ENCODE data around the gene ERVV-1. TPM values are rescaled to one million over a fixed set of nuclear protein-coding genes. Genes with fewer than 3 reads are reported as not detected.
"Not testable (repeated sequence)": the region's sequence is repeated elsewhere in the genome, so short reads cannot be mapped to it uniquely, and the experiment has no call there.

ERVV-1 gene
- total RNA-seq, 2 donors from 2014 or later = 0.40 TPM; not detected in 1

DNA sequence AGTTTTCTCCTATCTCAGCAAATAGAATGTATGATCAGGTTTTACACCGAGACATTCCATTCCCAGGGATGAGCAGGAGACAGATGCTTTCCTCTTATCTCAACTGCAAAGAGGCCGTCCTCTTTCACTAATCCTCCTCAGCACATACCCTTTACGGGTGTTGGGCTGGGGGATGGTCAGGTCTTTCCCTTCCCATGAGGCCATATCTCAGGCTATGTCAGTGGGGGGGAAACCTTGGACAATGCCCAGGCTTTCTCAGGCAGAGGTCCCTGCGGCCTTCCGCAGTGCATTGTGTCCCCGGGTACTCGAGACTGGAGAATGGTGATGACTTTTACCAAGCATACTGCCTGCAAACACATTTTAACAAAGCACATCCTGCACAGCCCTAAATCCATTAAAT lies 14.6 kb downstream of the ERVV-1 start:
- DNase-seq (ENCODE audit: low spot score); H3K36me3 ChIP-seq; H3K27ac ChIP-seq; H3K9me3 ChIP-seq; H3K27me3 ChIP-seq (replicated peaks; ENCODE audit: insufficient read depth); H3K4me3 ChIP-seq; intact Hi-C loops (cut with DNase I); H3K4me1 ChIP-seq (replicated peaks): not testable (repeated sequence)
- peak; percentile 7 for TF ChIP-seq POLR2AphosphoS5 (IDR thresholded peaks at IDR 0.05)
- WGBS = 29% methylated on average over 7 of the region's 7 CpGs

DNA sequence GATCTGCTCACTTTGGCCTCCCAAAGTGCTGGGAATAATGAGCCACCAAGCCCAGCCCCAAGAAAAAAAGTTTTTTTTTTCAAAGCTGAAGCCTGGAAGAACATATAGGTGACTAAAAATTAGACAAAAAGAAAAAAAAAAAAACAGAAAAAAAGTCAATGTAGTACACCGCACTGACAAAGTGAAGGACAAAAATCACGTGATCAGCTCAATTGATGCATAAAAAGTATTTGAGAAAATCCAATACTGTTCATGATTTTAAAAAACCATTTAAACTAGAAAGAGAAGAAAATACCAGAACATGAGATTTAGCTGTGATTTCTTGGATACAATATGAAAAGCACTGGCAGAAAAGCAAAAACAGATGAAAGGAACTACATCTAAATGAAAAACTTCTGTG lies 20.3 kb downstream of the ERVV-1 start:
- Histone ChIP-seq H3K4me3 (no peak overlapping the region), H3K27me3 (replicated peaks; ENCODE audit: insufficient read depth) (no peaks in the 10 kb centered on the region), H3K36me3 (no peaks in the 10 kb centered on the region), H3K27ac (no peak overlapping the region), H3K4me1 (replicated peaks) (no peaks in the 10 kb centered on the region), H3K9me3 (no peaks in the 10 kb centered on the region)
- intact Hi-C loops (cut with DNase I) = no loop called here
- WGBS = 86% methylated on average over 2 of the region's 2 CpGs
- TF ChIP-seq POLR2A (IDR thresholded peaks at IDR 0.05) (no peak), POLR2AphosphoS5 (IDR thresholded peaks at IDR 0.05) (no peak)
- TF ChIP-seq, protein P1, sequence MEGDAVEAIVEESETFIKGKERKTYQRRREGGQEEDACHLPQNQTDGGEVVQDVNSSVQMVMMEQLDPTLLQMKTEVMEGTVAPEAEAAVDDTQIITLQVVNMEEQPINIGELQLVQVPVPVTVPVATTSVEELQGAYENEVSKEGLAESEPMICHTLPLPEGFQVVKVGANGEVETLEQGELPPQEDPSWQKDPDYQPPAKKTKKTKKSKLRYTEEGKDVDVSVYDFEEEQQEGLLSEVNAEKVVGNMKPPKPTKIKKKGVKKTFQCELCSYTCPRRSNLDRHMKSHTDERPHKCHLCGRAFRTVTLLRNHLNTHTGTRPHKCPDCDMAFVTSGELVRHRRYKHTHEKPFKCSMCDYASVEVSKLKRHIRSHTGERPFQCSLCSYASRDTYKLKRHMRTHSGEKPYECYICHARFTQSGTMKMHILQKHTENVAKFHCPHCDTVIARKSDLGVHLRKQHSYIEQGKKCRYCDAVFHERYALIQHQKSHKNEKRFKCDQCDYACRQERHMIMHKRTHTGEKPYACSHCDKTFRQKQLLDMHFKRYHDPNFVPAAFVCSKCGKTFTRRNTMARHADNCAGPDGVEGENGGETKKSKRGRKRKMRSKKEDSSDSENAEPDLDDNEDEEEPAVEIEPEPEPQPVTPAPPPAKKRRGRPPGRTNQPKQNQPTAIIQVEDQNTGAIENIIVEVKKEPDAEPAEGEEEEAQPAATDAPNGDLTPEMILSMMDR (IDR thresholded peaks at IDR 0.05) = no peak
- DNase-seq (ENCODE audit: low spot score) = no peak

DNA sequence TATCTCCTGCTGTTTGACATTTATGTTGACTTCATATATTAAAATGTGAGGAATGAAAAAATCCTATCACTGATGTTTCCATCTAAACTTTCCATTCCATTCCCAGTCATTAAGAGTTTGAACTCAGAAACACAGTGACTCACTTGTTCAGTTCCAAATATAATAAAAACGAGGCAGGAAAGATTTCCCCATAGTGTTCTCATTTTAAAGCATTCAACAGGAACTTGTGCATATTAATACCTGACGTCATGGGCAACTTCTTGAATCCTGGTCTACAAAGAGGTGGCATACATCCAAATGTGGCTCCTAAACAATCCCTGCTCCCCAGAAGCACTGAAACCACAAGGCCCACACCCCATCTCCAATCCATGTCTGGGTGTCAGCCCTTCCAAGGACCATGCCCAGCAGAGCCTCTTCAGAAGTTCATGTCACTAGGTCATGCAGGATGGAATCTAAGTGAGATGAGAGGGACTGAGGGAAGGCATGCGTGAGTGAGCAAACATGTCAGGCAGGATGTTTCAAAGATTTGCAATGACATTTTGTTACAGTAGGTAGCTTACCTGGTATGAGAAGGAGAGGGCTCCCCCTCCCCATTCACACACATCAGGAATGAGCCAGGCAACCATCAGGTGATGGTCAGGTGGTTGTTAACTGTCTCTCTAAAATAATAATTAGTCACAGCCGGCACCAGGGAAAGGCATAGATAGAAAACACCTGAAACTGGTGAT lies 21.4 kb downstream of the ERVV-1 start:
- Histone ChIP-seq H3K4me1 (replicated peaks) (no peaks in the 10 kb centered on the region), H3K36me3 (no peaks in the 10 kb centered on the region), H3K27me3 (replicated peaks; ENCODE audit: insufficient read depth) (no peaks in the 10 kb centered on the region), H3K4me3 (no peak overlapping the region), H3K27ac (no peak overlapping the region), H3K9me3 (no peaks in the 10 kb centered on the region)
- intact Hi-C loops (cut with DNase I) = no loop called here
- TF ChIP-seq, protein P1 (IDR thresholded peaks at IDR 0.05) = no peak
- no peak for TF ChIP-seq POLR2A (IDR thresholded peaks at IDR 0.05)
- TF ChIP-seq POLR2AphosphoS5 (IDR thresholded peaks at IDR 0.05) = no peak
- 45% methylated on average over 4 of the region's 4 CpGs for WGBS
- DNase-seq (ENCODE audit: low spot score) = no peak

DNA sequence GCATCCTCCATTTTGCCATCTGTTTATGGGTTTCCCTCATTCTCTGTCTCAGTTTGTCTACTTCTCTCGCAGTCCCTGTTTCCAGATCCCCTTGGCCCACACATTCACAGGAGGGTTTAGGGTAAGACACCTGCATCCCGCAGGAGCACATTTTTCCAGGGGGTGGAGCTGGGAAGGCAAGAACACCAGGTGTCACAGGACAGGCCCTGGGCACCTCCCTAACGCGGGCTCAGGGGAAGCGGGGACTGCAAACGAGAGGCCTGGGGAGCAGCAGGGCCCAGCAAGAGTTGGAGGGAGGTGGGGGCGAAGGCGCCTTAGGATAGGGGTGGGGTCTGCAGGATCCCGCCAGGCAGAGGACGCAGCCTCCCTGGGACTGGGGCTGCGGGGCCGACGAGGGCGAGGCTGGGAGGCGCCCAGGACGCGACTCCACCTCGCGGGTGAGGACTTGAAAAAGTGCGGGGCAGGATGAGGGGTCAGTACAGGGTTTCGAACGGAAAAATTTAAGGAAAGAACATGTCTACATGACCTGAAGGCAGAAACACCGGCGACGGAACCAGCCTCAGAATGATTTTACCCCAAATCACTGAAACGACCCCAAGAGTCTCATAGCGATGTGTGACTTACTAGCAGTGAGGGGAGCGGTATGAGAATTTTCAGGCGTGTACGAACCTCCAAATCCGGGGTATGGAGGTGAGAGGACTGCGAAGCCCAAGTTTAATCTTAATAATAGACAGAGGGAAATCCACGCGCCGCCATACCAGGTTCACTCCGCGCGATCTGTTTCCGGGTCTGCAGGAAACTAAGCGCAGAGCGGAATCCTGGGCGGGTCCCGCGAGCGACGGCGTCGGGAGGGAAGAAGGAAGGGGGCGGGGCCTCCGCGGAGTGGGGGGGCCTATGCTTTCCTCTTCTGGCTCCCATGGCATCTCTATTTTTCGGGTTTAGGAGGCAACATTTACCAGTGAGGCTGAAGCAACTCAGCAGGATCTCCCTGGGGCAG lies 23.7 kb downstream of the ERVV-1 start:
- H3K9me3 ChIP-seq = no peaks in the 10 kb centered on the region
- DNase-seq (ENCODE audit: low spot score) = no peak
- TF ChIP-seq POLR2AphosphoS5 (IDR thresholded peaks at IDR 0.05) = no peak
- TF ChIP-seq, protein P1 (IDR thresholded peaks at IDR 0.05) = no peak
- TF ChIP-seq POLR2A (IDR thresholded peaks at IDR 0.05) = no peak

DNA sequence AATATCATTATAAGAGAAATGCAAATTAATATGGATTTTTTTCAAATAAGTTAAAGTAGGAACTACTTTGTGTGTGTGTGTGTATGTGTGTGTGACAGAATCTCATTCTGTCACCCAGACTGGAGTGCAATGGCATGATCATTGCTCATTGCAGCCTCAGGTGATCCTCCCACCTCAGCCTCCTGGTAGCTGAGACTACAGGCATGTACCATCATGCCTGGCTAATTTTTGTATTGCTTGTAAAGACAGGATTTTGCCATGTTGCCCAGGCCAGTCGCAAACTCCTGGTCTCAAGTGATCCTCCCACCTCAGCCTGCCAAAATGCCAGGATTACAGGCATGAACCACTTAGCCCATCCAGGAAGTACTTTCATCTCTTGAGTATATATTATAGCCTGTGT lies 27.6 kb downstream of the ERVV-1 start:
- intact Hi-C loops (cut with DNase I) = no loop called here
- Histone ChIP-seq H3K4me3 (no peak overlapping the region), H3K27me3 (replicated peaks; ENCODE audit: insufficient read depth) (no peaks in the 10 kb centered on the region), H3K4me1 (replicated peaks) (no peaks in the 10 kb centered on the region), H3K9me3 (no peaks in the 10 kb centered on the region), H3K27ac (no peak overlapping the region), H3K36me3 (no peaks in the 10 kb centered on the region)
- WGBS = 65% methylated on average over 1 of the region's 1 CpG
- TF ChIP-seq, protein P1 (IDR thresholded peaks at IDR 0.05) = no peak
- TF ChIP-seq POLR2AphosphoS5 (IDR thresholded peaks at IDR 0.05) (no peak), POLR2A (IDR thresholded peaks at IDR 0.05) (no peak)
- no peak for DNase-seq (ENCODE audit: low spot score)

More for the DNA sequence above, 23.7 kb downstream of the ERVV-1 start:
- Histone ChIP-seq H3K36me3 (no peaks in the 10 kb centered on the region), H3K4me1 (replicated peaks) (no peaks in the 10 kb centered on the region), H3K27me3 (replicated peaks; ENCODE audit: insufficient read depth) (no peaks in the 10 kb centered on the region), H3K27ac (no peak overlapping the region), H3K4me3 (no peak overlapping the region)
- 48% methylated on average over 52 of the region's 52 CpGs for WGBS
- intact Hi-C loops (cut with DNase I) = no loop called here
